Hepatocyte (in vitro differentiated cells): ENCODE measurements around the gene RFNG. TPM values are rescaled to one million over a fixed set of nuclear protein-coding genes. Genes with fewer than 3 reads are reported as not detected.
A peak's percentile ranks its signal among the peaks of the same experiment; 100 is the strongest.

ENCODE experiments used
- DNase-seq: peaks from one replicate; pipeline ENCODE4 v3.0.0-alpha.2; 2016; ENCODE audit warnings: low spot score
- H2AFZ ChIP-seq: fragments of 200-600 bp; sonication (generic); 2 replicates; pipeline ENCODE4 v1.6.0; 2016; ENCODE audit warnings: antibody characterized with exemption, mild to moderate bottlenecking
- H3K27ac ChIP-seq: fragments of 200-600 bp; sonication (generic); 2 replicates; pipeline ENCODE4 v1.5.1; 2016; ENCODE audit warnings: mild to moderate bottlenecking
- H3K27me3 ChIP-seq: fragments of 200-600 bp; sonication (generic); 2 replicates; pipeline ENCODE4 v1.6.1; 2016
- H3K36me3 ChIP-seq: fragments of 200-600 bp; sonication (generic); replicated peaks from 2 replicates; pipeline ENCODE4 v1.5.1; 2016; ENCODE audit warnings: low read depth; ENCODE audit not compliant: insufficient read depth
- H3K4me1 ChIP-seq: fragments of 200-600 bp; sonication (generic); 2 replicates; pipeline ENCODE4 v1.5.1; 2016; ENCODE audit warnings: mild to moderate bottlenecking, moderate library complexity; ENCODE audit not compliant: insufficient read depth
- H3K4me2 ChIP-seq: fragments of 200-600 bp; sonication (generic); 2 replicates; pipeline ENCODE4 v1.6.0; 2016
- H3K4me3 ChIP-seq: fragments of 200-600 bp; sonication (generic); 2 replicates; pipeline ENCODE4 v1.5.1; 2016; ENCODE audit warnings: mild to moderate bottlenecking
- H3K79me2 ChIP-seq: fragments of 200-600 bp; sonication (generic); 2 replicates; pipeline ENCODE4 v1.6.0; 2017; ENCODE audit warnings: mild to moderate bottlenecking
- H3K9me2 ChIP-seq: fragments of 200-600 bp; sonication (generic); replicated peaks from 2 replicates; pipeline ENCODE4 v1.6.0; 2017; ENCODE audit warnings: mild to moderate bottlenecking; ENCODE audit not compliant: insufficient read depth
- H3K9me3 ChIP-seq: fragments of 200-600 bp; sonication (generic); 2 replicates; pipeline ENCODE4 v1.5.1; 2016; ENCODE audit warnings: low read depth, mild to moderate bottlenecking
- H4K20me1 ChIP-seq: fragments of 200-600 bp; sonication (generic); 2 replicates; pipeline ENCODE4 v1.6.0; 2016; ENCODE audit warnings: mild to moderate bottlenecking; ENCODE audit not compliant: insufficient read depth, poor library complexity, severe bottlenecking
- EZH2 ChIP-seq: fragments of 200-600 bp; sonication (generic); IDR thresholded peaks from 2 replicates; pipeline ENCODE4 v1.6.1; 2016; ENCODE audit warnings: antibody characterized with exemption, mild to moderate bottlenecking, borderline replicate concordance
- EZH2phosphoT487 ChIP-seq: fragments of 200-600 bp; sonication (generic); IDR thresholded peaks from one replicate; pipeline ENCODE4 v1.6.1; 2018; ENCODE audit warnings: antibody characterized with exemption, mild to moderate bottlenecking, low read depth, moderate library complexity; ENCODE audit not compliant: unreplicated experiment, severe bottlenecking
- WGBS: methylation state at CpG from one replicate; pipeline ENCODE4 v1.1.6; 2016; ENCODE audit warnings: low lambda C conversion rate; ENCODE audit errors: missing lambda C conversion rate; 5-methylcytosine and 5-hydroxymethylcytosine counted together
- polyA plus RNA-seq: library from polyadenylated mRNA; unstranded; fragments of >200 nt; fragmentation: Nextera tagmentation; extraction: Ambion mirVana; gene quantifications from 2 replicates; pipeline ENCODE4 v1.2.1, GENCODE V29; 2016
- total RNA-seq: library from RNA; depleted of rRNA; stranded (reverse); fragments of >200 nt; gene quantifications from 2 replicates; pipeline ENCODE4 v1.2.3, GENCODE V29; 2014
- TF ChIP-seq, protein P1 (sequence below): fragments of 200-600 bp; sonication (generic); IDR thresholded peaks from 2 replicates; pipeline ENCODE4 v1.5.1; 2016; ENCODE audit warnings: antibody characterized with exemption, mild to moderate bottlenecking; ENCODE audit not compliant: poor library complexity

RFNG gene
- total and polyA plus RNA-seq, 2 experiments from 2014 or later: 43.2 to 109 TPM

DNA sequence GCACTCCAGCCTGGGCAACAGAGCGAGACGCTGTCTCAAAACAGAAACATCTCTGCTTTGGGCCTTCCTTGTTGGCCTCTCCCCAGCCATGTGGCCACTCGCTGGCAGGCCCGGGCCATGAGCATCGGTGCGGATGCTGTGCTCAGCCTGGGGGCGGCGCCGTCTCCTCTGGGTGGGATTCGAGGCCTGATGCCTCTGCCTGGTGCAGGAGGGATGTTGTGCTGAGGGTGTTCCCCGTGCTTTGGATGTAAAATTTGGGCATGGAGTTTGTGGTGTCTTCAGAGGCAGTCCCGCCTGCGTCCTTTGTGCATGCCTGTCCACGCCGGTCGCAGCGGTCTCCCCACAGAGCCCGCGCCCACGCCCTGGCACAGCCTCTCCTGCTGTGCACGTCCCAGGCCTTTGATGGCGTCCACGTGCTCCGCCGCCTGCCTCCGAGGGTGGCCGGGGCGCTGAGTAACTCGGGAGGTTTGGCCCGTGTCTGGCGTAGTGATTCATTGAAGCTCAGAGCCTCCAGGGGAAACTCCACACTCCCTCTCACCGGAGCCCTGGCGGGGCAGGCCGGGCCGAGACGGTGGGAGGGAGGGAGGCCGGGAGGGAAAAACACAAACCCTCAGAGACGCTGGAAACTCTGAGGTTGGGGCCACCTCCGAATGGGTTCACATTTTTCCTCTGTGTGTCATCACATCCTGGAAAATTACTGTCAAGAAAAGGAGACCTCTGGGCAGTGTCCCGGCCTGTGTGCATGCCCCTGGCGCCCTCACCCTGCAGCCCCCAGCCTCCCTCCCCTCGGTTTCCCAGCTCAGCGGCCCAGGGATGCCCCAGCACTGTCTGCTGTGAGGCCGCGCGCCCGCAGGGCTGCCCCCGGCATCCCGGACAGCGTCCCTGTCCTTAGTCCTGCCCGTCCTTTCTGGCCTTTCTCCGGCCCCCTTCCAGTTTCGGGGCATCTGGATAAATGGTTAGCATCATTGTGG lies 47.9 kb downstream of the RFNG start:
- Histone ChIP-seq H3K4me3 (no peak overlapping the region), H3K4me2 (peak overlapping the region; percentile 43), H3K36me3 (no peaks in the 10 kb centered on the region), H3K4me1 (peaks cover 28% of the 10 kb centered on the region), H3K9me2 (no peaks in the 10 kb centered on the region), H3K79me2 (peaks cover 7% of the 10 kb centered on the region), H2AFZ (no peak overlapping the region), H3K27ac (peak overlapping the region; percentile 68), H3K9me3 (no peaks in the 10 kb centered on the region), H4K20me1 (no peaks in the 10 kb centered on the region), H3K27me3 (no peaks in the 10 kb centered on the region)
- 63% methylated on average over 50 of the region's 53 CpGs for WGBS
- no peak for TF ChIP-seq EZH2
- TF ChIP-seq, protein P1, sequence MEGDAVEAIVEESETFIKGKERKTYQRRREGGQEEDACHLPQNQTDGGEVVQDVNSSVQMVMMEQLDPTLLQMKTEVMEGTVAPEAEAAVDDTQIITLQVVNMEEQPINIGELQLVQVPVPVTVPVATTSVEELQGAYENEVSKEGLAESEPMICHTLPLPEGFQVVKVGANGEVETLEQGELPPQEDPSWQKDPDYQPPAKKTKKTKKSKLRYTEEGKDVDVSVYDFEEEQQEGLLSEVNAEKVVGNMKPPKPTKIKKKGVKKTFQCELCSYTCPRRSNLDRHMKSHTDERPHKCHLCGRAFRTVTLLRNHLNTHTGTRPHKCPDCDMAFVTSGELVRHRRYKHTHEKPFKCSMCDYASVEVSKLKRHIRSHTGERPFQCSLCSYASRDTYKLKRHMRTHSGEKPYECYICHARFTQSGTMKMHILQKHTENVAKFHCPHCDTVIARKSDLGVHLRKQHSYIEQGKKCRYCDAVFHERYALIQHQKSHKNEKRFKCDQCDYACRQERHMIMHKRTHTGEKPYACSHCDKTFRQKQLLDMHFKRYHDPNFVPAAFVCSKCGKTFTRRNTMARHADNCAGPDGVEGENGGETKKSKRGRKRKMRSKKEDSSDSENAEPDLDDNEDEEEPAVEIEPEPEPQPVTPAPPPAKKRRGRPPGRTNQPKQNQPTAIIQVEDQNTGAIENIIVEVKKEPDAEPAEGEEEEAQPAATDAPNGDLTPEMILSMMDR: no peak
- peak; percentile 88 for DNase-seq

DNA sequence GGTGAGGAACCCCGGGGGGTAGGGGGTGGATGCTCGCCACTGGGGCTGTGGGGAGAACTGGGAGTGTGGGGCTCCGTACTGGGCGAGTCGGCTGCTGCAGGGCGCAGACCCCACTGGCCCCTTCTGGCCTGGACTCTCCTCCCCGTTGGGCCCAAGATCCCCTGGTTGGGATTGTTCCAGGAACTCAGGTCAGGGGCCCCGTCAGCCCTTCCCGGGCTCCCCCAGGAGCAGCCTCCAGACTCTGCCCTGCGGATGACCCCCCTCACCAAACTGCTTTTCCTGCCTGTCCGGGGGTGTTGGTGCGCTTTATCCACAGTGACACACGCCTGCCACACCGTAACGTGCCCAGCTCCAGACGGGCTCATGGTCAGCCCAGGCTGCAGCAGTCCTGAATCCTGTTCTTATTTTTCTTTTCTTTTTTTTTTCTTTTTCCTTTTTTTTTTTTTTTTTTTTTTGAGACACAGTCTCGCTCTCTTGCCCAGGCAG lies 50.0 kb downstream of the RFNG start:
- H3K9me2 ChIP-seq: no peaks in the 10 kb centered on the region
- H3K36me3 ChIP-seq: no peaks in the 10 kb centered on the region
- H3K79me2 ChIP-seq: peaks cover 7% of the 10 kb centered on the region
- peaks cover 29% of the 10 kb centered on the region for H3K4me1 ChIP-seq
- no peak overlapping the region for H3K4me3 ChIP-seq
- H3K27ac ChIP-seq: no peak overlapping the region
- 87% methylated on average over 14 of the region's 17 CpGs for WGBS
- no peaks in the 10 kb centered on the region for H3K9me3 ChIP-seq
- TF ChIP-seq EZH2phosphoT487 (no peak), EZH2 (no peak)
- TF ChIP-seq, protein P1: no peak
- H4K20me1 ChIP-seq: no peaks in the 10 kb centered on the region
- no peak overlapping the region for H2AFZ ChIP-seq
- H3K27me3 ChIP-seq: no peaks in the 10 kb centered on the region
- H3K4me2 ChIP-seq: no peak overlapping the region
- no peak for DNase-seq

DNA sequence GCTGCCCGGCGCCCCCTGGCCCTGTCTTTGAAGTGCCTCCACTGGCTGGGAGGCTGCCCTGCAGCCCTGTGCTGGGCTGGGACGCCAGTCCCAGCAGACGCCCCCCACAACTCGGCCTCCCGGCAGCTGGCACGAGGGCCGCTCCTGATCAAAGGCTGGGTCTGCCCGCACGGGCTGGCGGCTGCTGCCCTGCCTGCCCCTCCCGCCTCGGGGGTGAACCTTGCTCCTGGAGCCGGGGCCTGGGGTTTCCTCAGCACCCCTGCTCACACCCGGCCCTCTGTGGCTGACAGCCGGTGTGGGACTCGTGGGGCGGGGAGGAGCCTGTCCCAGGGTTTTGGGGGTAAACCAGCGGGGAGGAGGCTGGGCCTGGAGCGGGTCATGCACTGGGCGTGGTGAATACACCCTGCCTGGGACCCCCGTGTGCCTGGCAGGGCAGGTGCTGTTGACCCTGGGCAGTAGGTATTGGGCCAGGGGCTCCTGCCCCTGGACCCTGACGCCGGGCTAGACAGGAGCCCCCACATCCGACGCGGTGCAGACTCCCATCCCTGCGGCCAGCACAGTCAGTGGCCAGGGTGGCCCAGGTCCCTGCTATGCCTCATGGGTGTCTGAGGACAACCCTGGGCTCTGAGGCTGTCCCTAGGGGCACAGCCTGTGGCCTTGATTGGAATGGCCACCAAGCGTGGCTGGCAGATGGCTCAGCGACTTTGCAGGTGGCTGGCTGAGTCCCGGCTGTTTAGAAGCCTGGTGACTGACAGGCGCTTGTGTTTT lies 50.6 kb downstream of the RFNG start:
- H4K20me1 ChIP-seq: no peaks in the 10 kb centered on the region

More for the DNA sequence above, 50.6 kb downstream of the RFNG start:
- Histone ChIP-seq H3K79me2 (peaks cover 7% of the 10 kb centered on the region), H3K9me2 (no peaks in the 10 kb centered on the region), H3K27ac (no peak overlapping the region), H3K4me1 (peaks cover 29% of the 10 kb centered on the region), H3K36me3 (no peaks in the 10 kb centered on the region), H3K4me3 (no peak overlapping the region), H3K9me3 (no peaks in the 10 kb centered on the region), H3K4me2 (no peak overlapping the region), H3K27me3 (no peaks in the 10 kb centered on the region), H2AFZ (no peak overlapping the region)
- DNase-seq: no peak
- TF ChIP-seq, protein P1: no peak
- TF ChIP-seq EZH2 (no peak), EZH2phosphoT487 (no peak)
- WGBS: 91% methylated on average over 29 of the region's 32 CpGs
